A673 (cell line): ENCODE measurements around the gene TOMT. TPM values are rescaled to one million over a fixed set of nuclear protein-coding genes. Genes with fewer than 3 reads are reported as not detected.

Experiments used
- BruUV-seq: library from RNA; stranded (reverse); fragments of 400-500 nt; replicated peaks from 2 replicates; lab custom pipeline; 2021; lab: Mats Ljungman, UMichigan
- CTCF ChIA-PET: fragments of 300-600 bp; sonication (Branson Sonifier 250); formaldehyde crosslinking; loops from one replicate; lab custom pipeline; 2022; ENCODE audit warnings: antibody characterized with exemption; lab: Charles Lee
- POLR2A ChIA-PET: fragments of 300-600 bp; sonication (Branson Sonifier 250); formaldehyde crosslinking; loops from one replicate; lab custom pipeline; 2022; ENCODE audit warnings: antibody characterized with exemption; ENCODE audit not compliant: low non-redundant PET; lab: Charles Lee
- DNase-seq: peaks from one replicate; pipeline ENCODE4 v3.0.0-alpha.2; 2015; ENCODE audit warnings: low spot score
- H3K27ac ChIP-seq: fragments of 200-600 bp; sonication (generic); 2 replicates; pipeline ENCODE4 v1.5.1; 2016; ENCODE audit warnings: mixed run types, low read depth, mild to moderate bottlenecking, mixed read lengths, antibody characterized with exemption, low read length; ENCODE audit not compliant: poor library complexity, severe bottlenecking
- H3K27me3 ChIP-seq: fragments of 200-600 bp; sonication (generic); replicated peaks from 2 replicates; pipeline ENCODE4 v1.6.1; 2017; ENCODE audit warnings: mixed run types, low read depth, mild to moderate bottlenecking, mixed read lengths, antibody characterized with exemption, low read length; ENCODE audit not compliant: insufficient read depth, poor library complexity
- H3K36me3 ChIP-seq: fragments of 200-600 bp; sonication (generic); 2 replicates; pipeline ENCODE4 v1.6.1; 2016; ENCODE audit warnings: mixed run types, mild to moderate bottlenecking, mixed read lengths, antibody characterized with exemption, low read length; ENCODE audit not compliant: insufficient read depth, poor library complexity, severe bottlenecking
- H3K4me1 ChIP-seq: fragments of 200-600 bp; sonication (generic); 2 replicates; pipeline ENCODE4 v1.6.1; 2017; ENCODE audit warnings: mixed run types, mild to moderate bottlenecking, mixed read lengths, antibody characterized with exemption, low read length; ENCODE audit not compliant: insufficient read depth, poor library complexity, severe bottlenecking
- H3K4me3 ChIP-seq: fragments of 200-600 bp; sonication (generic); 2 replicates; pipeline ENCODE4 v1.5.1; 2016; ENCODE audit warnings: low read depth, mixed run types, mild to moderate bottlenecking, mixed read lengths, low read length; ENCODE audit not compliant: poor library complexity, severe bottlenecking
- H3K9me3 ChIP-seq: fragments of 200-600 bp; sonication (generic); 2 replicates; pipeline ENCODE4 v1.6.1; 2016; ENCODE audit warnings: mixed run types, low read depth, mild to moderate bottlenecking, mixed read lengths, antibody characterized with exemption, low read length; ENCODE audit not compliant: poor library complexity, severe bottlenecking
- EZH2 ChIP-seq: fragments of 200-600 bp; sonication (generic); IDR thresholded peaks from 2 replicates; pipeline ENCODE4 v1.6.1; 2017; ENCODE audit warnings: borderline replicate concordance, low read depth, mild to moderate bottlenecking, mixed read lengths, antibody characterized with exemption, low read length; ENCODE audit not compliant: poor library complexity, severe bottlenecking
- intact Hi-C: fragments of 100-400 bp; cut with micrococcal nuclease; formaldehyde crosslinking; loops from one replicate; pipeline ENCODE4 v1.10.0; 2022; ENCODE audit not compliant: unreplicated experiment
- total RNA-seq: library from RNA; stranded (reverse); gene quantifications from 2 replicates; pipeline ENCODE4 v1.2.3, GENCODE V29; 2021
- TF ChIP-seq, protein P1 (sequence below): fragments of 300-800, 200-600 bp; sonication (generic); conservative IDR thresholded peaks from 2 replicates; pipeline ENCODE4 v1.5.1; 2017; ENCODE audit warnings: low read depth, mild to moderate bottlenecking, antibody characterized with exemption, low read length, moderate library complexity, mixed read lengths

TOMT gene
- total RNA-seq, 1 experiment from 2014 or later: not detected

GRCh38 chr11:72069200-72069599, 36.5 kb upstream of the TOMT start:
- peaks cover 13% of the 10 kb centered on the region for H3K36me3 ChIP-seq
- DNase-seq: no peak
- CTCF ChIA-PET: no interaction called here
- H3K27ac ChIP-seq: peak overlapping the region; percentile 36
- POLR2A ChIA-PET: no interaction called here
- no peaks in the 10 kb centered on the region for H3K27me3 ChIP-seq
- H3K4me1 ChIP-seq: peaks cover 26% of the 10 kb centered on the region
- H3K9me3 ChIP-seq: no peaks in the 10 kb centered on the region
- BruUV-seq: no TSS peak
- no peak for TF ChIP-seq EZH2
- intact Hi-C loops: no loop called here
- H3K4me3 ChIP-seq: no peak overlapping the region

DNA sequence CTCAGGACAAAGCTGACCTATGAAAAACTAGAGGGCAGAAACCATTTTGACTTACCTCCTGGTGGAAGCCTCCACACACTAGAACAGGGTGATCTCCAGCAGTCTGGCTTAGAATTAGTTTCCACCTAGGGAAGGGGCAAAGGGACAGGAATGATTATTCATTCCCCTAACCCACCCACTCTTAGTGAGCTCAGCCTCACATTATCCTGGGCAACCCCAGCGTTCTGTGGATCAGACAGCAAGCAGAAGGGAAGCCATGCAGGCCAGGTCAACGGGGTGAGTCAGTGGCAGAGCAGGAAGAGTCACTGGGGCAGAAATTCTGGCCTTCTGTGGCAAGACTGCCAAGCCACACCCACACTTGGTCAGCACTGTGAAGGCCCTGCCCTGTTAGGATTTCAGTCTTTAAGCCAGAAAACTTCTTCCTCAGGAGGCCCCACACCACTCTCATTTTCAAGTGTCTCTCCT, 35.9 kb upstream of the TOMT start:
- peaks cover 11% of the 10 kb centered on the region for H3K36me3 ChIP-seq
- H3K27ac ChIP-seq: peak overlapping the region; percentile 36
- no peaks in the 10 kb centered on the region for H3K9me3 ChIP-seq
- TF ChIP-seq, protein P1, sequence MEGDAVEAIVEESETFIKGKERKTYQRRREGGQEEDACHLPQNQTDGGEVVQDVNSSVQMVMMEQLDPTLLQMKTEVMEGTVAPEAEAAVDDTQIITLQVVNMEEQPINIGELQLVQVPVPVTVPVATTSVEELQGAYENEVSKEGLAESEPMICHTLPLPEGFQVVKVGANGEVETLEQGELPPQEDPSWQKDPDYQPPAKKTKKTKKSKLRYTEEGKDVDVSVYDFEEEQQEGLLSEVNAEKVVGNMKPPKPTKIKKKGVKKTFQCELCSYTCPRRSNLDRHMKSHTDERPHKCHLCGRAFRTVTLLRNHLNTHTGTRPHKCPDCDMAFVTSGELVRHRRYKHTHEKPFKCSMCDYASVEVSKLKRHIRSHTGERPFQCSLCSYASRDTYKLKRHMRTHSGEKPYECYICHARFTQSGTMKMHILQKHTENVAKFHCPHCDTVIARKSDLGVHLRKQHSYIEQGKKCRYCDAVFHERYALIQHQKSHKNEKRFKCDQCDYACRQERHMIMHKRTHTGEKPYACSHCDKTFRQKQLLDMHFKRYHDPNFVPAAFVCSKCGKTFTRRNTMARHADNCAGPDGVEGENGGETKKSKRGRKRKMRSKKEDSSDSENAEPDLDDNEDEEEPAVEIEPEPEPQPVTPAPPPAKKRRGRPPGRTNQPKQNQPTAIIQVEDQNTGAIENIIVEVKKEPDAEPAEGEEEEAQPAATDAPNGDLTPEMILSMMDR: no peak
- no peak for TF ChIP-seq EZH2
- ChIA-PET POLR2A (no interaction called here), CTCF (no interaction called here)
- intact Hi-C loops: no loop called here
- no TSS peak for BruUV-seq
- peaks cover 26% of the 10 kb centered on the region for H3K4me1 ChIP-seq
- no peak overlapping the region for H3K4me3 ChIP-seq
- DNase-seq: no peak
- no peaks in the 10 kb centered on the region for H3K27me3 ChIP-seq

DNA sequence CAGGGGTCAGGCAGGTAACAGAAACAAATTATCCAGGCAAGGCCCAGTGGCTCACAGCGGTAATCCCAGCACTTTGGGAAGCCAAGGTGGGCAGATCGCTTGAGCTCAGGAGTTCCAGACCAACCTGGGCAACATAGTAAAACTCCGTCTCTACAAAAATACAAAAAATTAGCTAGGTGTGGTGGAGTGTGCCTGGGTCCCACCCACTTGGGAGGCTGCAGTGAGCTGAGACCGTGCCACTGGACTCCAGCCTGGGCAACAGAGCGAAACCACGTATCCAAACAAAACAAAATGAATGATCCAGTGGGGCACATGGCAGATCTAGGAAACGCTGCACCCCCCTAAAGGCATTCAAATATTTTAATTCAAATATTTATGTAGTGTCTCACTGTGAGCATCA, 35.2 kb upstream of the TOMT start:
- Histone ChIP-seq H3K27me3 (no peaks in the 10 kb centered on the region), H3K9me3 (no peaks in the 10 kb centered on the region), H3K36me3 (peaks cover 10% of the 10 kb centered on the region), H3K4me3 (no peak overlapping the region), H3K4me1 (peaks cover 31% of the 10 kb centered on the region), H3K27ac (peak overlapping the region; percentile 36)
- CTCF ChIA-PET: interaction anchor here (0.5 kb wide), 1 partner anchor 38 kb away, joined by 3 read pairs; no protein-coding TSS in a partner anchor
- TF ChIP-seq, protein P1: no peak
- TF ChIP-seq EZH2: no peak
- intact Hi-C loops: no loop called here
- BruUV-seq: no TSS peak
- no peak for DNase-seq
- POLR2A ChIA-PET: no interaction called here

DNA sequence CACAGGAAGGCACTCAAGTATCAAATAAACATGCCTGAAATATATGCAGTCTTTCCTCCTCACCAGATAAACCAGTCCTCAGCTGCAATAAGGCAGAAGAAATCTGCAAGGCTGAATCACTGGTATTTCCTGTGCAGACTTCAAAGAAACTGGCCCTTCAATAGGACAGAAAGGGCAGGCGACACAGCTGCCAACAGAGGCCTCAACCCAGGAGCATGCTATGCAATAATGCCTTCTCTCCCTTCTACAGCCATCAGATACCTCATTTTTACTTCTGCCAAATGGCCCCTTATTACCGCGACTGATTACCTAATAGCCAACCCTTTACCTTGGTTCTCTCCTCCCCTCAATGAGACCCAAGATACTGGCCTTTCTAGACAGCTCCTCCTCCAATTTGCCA, 33.4 kb upstream of the TOMT start:
- H3K4me1 ChIP-seq: peaks cover 32% of the 10 kb centered on the region
- peak; percentile 63 for DNase-seq
- TF ChIP-seq EZH2: no peak
- TF ChIP-seq, protein P1: no peak
- peaks cover 10% of the 10 kb centered on the region for H3K36me3 ChIP-seq
- H3K9me3 ChIP-seq: no peaks in the 10 kb centered on the region
- no TSS peak for BruUV-seq
- H3K27me3 ChIP-seq: no peaks in the 10 kb centered on the region
- ChIA-PET POLR2A (no interaction called here), CTCF (interaction anchor here (1.3 kb wide), 1 partner anchor 47 kb away, joined by 3 read pairs; no protein-coding TSS in a partner anchor)
- no peak overlapping the region for H3K27ac ChIP-seq
- intact Hi-C loops: no loop called here
- no peak overlapping the region for H3K4me3 ChIP-seq
